Neural progenitor cell (in vitro differentiated cells): ENCODE data around the gene CARMIL1. TPM values are rescaled to one million over a fixed set of nuclear protein-coding genes. Genes with fewer than 3 reads are reported as not detected.
A peak's percentile ranks its signal among the peaks of the same experiment; 100 is the strongest.

Experiments used
- DNase-seq: peaks from one replicate; pipeline ENCODE4 v3.0.0-alpha.2; 2016; ENCODE audit warnings: low spot score
- H2AFZ ChIP-seq: fragments of 200-600 bp; sonication (generic); replicated peaks from 2 replicates; pipeline ENCODE4 v1.6.1; 2016; ENCODE audit warnings: antibody characterized with exemption
- H3F3A ChIP-seq: fragments of 200-600 bp; sonication (generic); 2 replicates; pipeline ENCODE4 v1.6.1; 2016; ENCODE audit warnings: antibody characterized with exemption, low read depth
- H3K27ac ChIP-seq: fragments of 200-600 bp; sonication (generic); 2 replicates; pipeline ENCODE4 v1.5.1; 2016; ENCODE audit warnings: mild to moderate bottlenecking
- H3K27me3 ChIP-seq: fragments of 200-600 bp; sonication (generic); 2 replicates; pipeline ENCODE4 v1.6.1; 2016; ENCODE audit warnings: mild to moderate bottlenecking, moderate library complexity
- H3K36me3 ChIP-seq: fragments of 200-600 bp; sonication (generic); 2 replicates; pipeline ENCODE4 v1.5.1; 2016
- H3K4me1 ChIP-seq: fragments of 200-600 bp; sonication (generic); 2 replicates; pipeline ENCODE4 v1.6.1; 2016; ENCODE audit warnings: mixed run types
- H3K4me2 ChIP-seq: fragments of 200-600 bp; sonication (generic); 2 replicates; pipeline ENCODE4 v1.6.1; 2016
- H3K4me3 ChIP-seq: fragments of 200-600 bp; sonication (generic); 2 replicates; pipeline ENCODE4 v1.5.1; 2016
- H3K79me2 ChIP-seq: fragments of 200-600 bp; sonication (generic); 2 replicates; pipeline ENCODE4 v1.6.1; 2016; ENCODE audit warnings: low read depth
- H3K9ac ChIP-seq: fragments of 200-600 bp; sonication (generic); 2 replicates; pipeline ENCODE4 v1.6.1; 2016
- H3K9me3 ChIP-seq: fragments of 200-600 bp; sonication (generic); 2 replicates; pipeline ENCODE4 v1.5.1; 2016; ENCODE audit warnings: low read depth
- H4K20me1 ChIP-seq: fragments of 200-600 bp; sonication (generic); 2 replicates; pipeline ENCODE4 v1.6.1; 2016; ENCODE audit warnings: low read depth
- H3K27ac Mint-ChIP-seq: 3 replicates; pipeline ENCODE4 v1.8.0; 2021; ENCODE audit warnings: mixed read lengths
- H3K27me3 Mint-ChIP-seq: 2 replicates; pipeline ENCODE4 v1.8.0; 2022; ENCODE audit warnings: low read depth, mild to moderate bottlenecking, inconsistent platforms, moderate library complexity, mixed read lengths; ENCODE audit not compliant: insufficient read depth
- H3K36me3 Mint-ChIP-seq: 3 replicates; pipeline ENCODE4 v1.8.0; 2021; ENCODE audit warnings: mixed read lengths
- H3K4me1 Mint-ChIP-seq: 3 replicates; pipeline ENCODE4 v1.8.0; 2021; ENCODE audit warnings: mixed read lengths
- H3K4me3 Mint-ChIP-seq: 3 replicates; pipeline ENCODE4 v1.8.0; 2021; ENCODE audit warnings: mild to moderate bottlenecking, moderate library complexity, mixed read lengths
- H3K9me3 Mint-ChIP-seq: 3 replicates; pipeline ENCODE4 v1.8.0; 2020; ENCODE audit warnings: mixed read lengths
- EZH2 ChIP-seq: fragments of 200-600 bp; sonication (generic); IDR thresholded peaks from 2 replicates; pipeline ENCODE4 v1.6.1; 2017; ENCODE audit warnings: antibody characterized with exemption, mild to moderate bottlenecking, moderate library complexity
- EZH2phosphoT487 ChIP-seq: fragments of 200-600 bp; sonication (generic); IDR thresholded peaks from 2 replicates; pipeline ENCODE4 v1.6.1; 2017; ENCODE audit warnings: antibody characterized with exemption
- total RNA-seq: library from RNA; depleted of rRNA; stranded (reverse); fragments of >200 nt; gene quantifications from 2 replicates; pipeline ENCODE4 v1.2.3, GENCODE V29; 2015; ENCODE audit warnings: low replicate concordance
- TF ChIP-seq, protein P1 (sequence below): fragments of 200-600 bp; sonication (generic); IDR thresholded peaks from 2 replicates; pipeline ENCODE4 v1.5.1; 2017; ENCODE audit warnings: antibody characterized with exemption, mild to moderate bottlenecking

CARMIL1 gene
- total RNA-seq, 1 donor from 2014 or later, result 13.3 TPM

DNA sequence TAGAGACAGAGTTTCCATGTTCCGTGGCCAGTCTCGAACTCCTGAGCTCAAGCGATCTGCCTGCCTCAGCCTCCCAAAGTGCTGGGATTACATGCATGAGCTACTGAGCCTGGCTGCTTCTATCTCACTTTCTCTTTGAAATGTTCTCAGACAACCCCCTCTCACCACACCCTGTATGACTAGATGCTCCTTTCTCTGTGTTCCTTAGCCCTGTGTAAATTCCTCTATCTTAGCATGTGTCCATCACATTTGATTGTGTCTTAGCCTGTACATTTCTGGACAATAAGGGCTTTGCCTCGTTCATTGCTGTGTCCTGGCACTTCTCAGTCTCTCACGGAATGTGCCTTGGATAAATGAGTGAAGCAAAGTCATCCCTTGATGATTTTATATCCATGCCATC lies 204.8 kb downstream of the CARMIL1 start:
- no peak overlapping the region for H3K4me3 ChIP-seq
- no peaks in the 10 kb centered on the region for H3K9me3 ChIP-seq
- no peaks in the 10 kb centered on the region for H3F3A ChIP-seq
- Mint-ChIP-seq H3K27me3 (no peaks in the 10 kb centered on the region), H3K36me3 (no peaks in the 10 kb centered on the region), H3K4me3 (no peak overlapping the region), H3K9me3 (no peaks in the 10 kb centered on the region), H3K4me1 (peaks cover 25% of the 10 kb centered on the region), H3K27ac (peak overlapping the region; percentile 40)
- no peak overlapping the region for H3K9ac ChIP-seq
- no peak overlapping the region for H2AFZ ChIP-seq
- H3K36me3 ChIP-seq, result no peaks in the 10 kb centered on the region
- H4K20me1 ChIP-seq, result no peaks in the 10 kb centered on the region
- no peak overlapping the region for H3K4me2 ChIP-seq
- TF ChIP-seq EZH2phosphoT487 (no peak), EZH2 (no peak)
- TF ChIP-seq, protein P1, sequence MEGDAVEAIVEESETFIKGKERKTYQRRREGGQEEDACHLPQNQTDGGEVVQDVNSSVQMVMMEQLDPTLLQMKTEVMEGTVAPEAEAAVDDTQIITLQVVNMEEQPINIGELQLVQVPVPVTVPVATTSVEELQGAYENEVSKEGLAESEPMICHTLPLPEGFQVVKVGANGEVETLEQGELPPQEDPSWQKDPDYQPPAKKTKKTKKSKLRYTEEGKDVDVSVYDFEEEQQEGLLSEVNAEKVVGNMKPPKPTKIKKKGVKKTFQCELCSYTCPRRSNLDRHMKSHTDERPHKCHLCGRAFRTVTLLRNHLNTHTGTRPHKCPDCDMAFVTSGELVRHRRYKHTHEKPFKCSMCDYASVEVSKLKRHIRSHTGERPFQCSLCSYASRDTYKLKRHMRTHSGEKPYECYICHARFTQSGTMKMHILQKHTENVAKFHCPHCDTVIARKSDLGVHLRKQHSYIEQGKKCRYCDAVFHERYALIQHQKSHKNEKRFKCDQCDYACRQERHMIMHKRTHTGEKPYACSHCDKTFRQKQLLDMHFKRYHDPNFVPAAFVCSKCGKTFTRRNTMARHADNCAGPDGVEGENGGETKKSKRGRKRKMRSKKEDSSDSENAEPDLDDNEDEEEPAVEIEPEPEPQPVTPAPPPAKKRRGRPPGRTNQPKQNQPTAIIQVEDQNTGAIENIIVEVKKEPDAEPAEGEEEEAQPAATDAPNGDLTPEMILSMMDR, result no peak
- DNase-seq, result no peak
- H3K79me2 ChIP-seq, result no peaks in the 10 kb centered on the region
- H3K27me3 ChIP-seq, result no peaks in the 10 kb centered on the region
- H3K27ac ChIP-seq, result no peak overlapping the region
- H3K4me1 ChIP-seq, result peaks cover 25% of the 10 kb centered on the region

- H3K4me1 ChIP-seq, result peaks cover 25% of the 10 kb centered on the region
- H3K4me3 ChIP-seq, result no peak overlapping the region
- Mint-ChIP-seq H3K9me3 (no peaks in the 10 kb centered on the region), H3K4me1 (peaks cover 28% of the 10 kb centered on the region), H3K27ac (no peak overlapping the region), H3K36me3 (no peaks in the 10 kb centered on the region), H3K27me3 (peaks cover 1% of the 10 kb centered on the region), H3K4me3 (no peak overlapping the region)
- H3F3A ChIP-seq, result no peaks in the 10 kb centered on the region
- no peaks in the 10 kb centered on the region for H4K20me1 ChIP-seq
- DNase-seq, result no peak
- TF ChIP-seq, protein P1, result no peak
- no peak for TF ChIP-seq EZH2
- no peak for TF ChIP-seq EZH2phosphoT487
- H3K9me3 ChIP-seq, result no peaks in the 10 kb centered on the region
- no peaks in the 10 kb centered on the region for H3K36me3 ChIP-seq
- H3K27me3 ChIP-seq, result no peaks in the 10 kb centered on the region
- no peak overlapping the region for H3K4me2 ChIP-seq
- H3K79me2 ChIP-seq, result no peaks in the 10 kb centered on the region
- H3K9ac ChIP-seq, result no peak overlapping the region
- no peak overlapping the region for H3K27ac ChIP-seq
- H2AFZ ChIP-seq, result no peak overlapping the region
Observed at GRCh38 chr6:25484900-25485299, 205.7 kb downstream of the CARMIL1 start.

GRCh38 chr6:25485821-25486534 lies 206.8 kb downstream of the CARMIL1 start:
- Histone ChIP-seq H3K27me3 (no peaks in the 10 kb centered on the region), H3K4me2 (no peak overlapping the region), H3K79me2 (no peaks in the 10 kb centered on the region), H3K4me3 (no peak overlapping the region), H3K9ac (no peak overlapping the region), H3K4me1 (peaks cover 25% of the 10 kb centered on the region), H3K9me3 (no peaks in the 10 kb centered on the region), H4K20me1 (no peaks in the 10 kb centered on the region), H3K27ac (no peak overlapping the region), H3F3A (no peaks in the 10 kb centered on the region), H2AFZ (no peak overlapping the region), H3K36me3 (no peaks in the 10 kb centered on the region)
- Mint-ChIP-seq H3K27me3 (peaks cover 2% of the 10 kb centered on the region), H3K36me3 (no peaks in the 10 kb centered on the region), H3K9me3 (no peaks in the 10 kb centered on the region), H3K4me1 (peaks cover 33% of the 10 kb centered on the region), H3K27ac (no peak overlapping the region), H3K4me3 (no peak overlapping the region)
- DNase-seq, result no peak
- TF ChIP-seq EZH2, result no peak
- no peak for TF ChIP-seq EZH2phosphoT487
- TF ChIP-seq, protein P1, result no peak
